ENCODE data around the gene SPRR1B.

The SPRR1B gene

GRCh38 chr1:153058154-153058553, 27.2 kb downstream of the SPRR1B start:
- no peak for TF ChIP-seq FOXP2 (optimal IDR thresholded peaks at IDR 0.05; ENCODE audit: borderline replicate concordance, extremely low read depth, extremely low read length, insufficient read depth)
- TF ChIP-seq SIN3A (IDR thresholded peaks at IDR 0.05; ENCODE audit: borderline replicate concordance, insufficient read depth, low read length) = no peak
- TF ChIP-seq POLR2AphosphoS5 (IDR thresholded peaks at IDR 0.05; ENCODE audit: low read depth, low read length) = no peak
- TF ChIP-seq TAF1 (IDR thresholded peaks at IDR 0.05; ENCODE audit: borderline replicate concordance, insufficient read depth, low read length) = no peak
- TF ChIP-seq REST (IDR thresholded peaks at IDR 0.05; ENCODE audit: insufficient read depth in 1 of 2, low read depth in 2 of 2, low read length in 2 of 2) = no peak

GRCh38 chr1:153058826-153059784, 28.1 kb downstream of the SPRR1B start:
- no peak for TF ChIP-seq SIN3A (IDR thresholded peaks at IDR 0.05; ENCODE audit: borderline replicate concordance, insufficient read depth, low read length)
- TF ChIP-seq POLR2AphosphoS5 (IDR thresholded peaks at IDR 0.05; ENCODE audit: low read depth, low read length) = no peak
- TF ChIP-seq REST (IDR thresholded peaks at IDR 0.05; ENCODE audit: insufficient read depth in 1 of 2, low read depth in 2 of 2, low read length in 2 of 2) = no peak
- TF ChIP-seq TAF1 (IDR thresholded peaks at IDR 0.05; ENCODE audit: borderline replicate concordance, insufficient read depth, low read length) = no peak
- no peak for TF ChIP-seq FOXP2 (optimal IDR thresholded peaks at IDR 0.05; ENCODE audit: borderline replicate concordance, extremely low read depth, extremely low read length, insufficient read depth)

- TF ChIP-seq FOXP2 (optimal IDR thresholded peaks at IDR 0.05; ENCODE audit: borderline replicate concordance, extremely low read depth, extremely low read length, insufficient read depth) = no peak
- TF ChIP-seq POLR2AphosphoS5 (IDR thresholded peaks at IDR 0.05; ENCODE audit: low read depth, low read length) = no peak
- TF ChIP-seq SIN3A (IDR thresholded peaks at IDR 0.05; ENCODE audit: borderline replicate concordance, insufficient read depth, low read length) = no peak
- TF ChIP-seq TAF1 (IDR thresholded peaks at IDR 0.05; ENCODE audit: borderline replicate concordance, insufficient read depth, low read length) = no peak
- TF ChIP-seq REST (IDR thresholded peaks at IDR 0.05; ENCODE audit: insufficient read depth in 1 of 2, low read depth in 2 of 2, low read length in 2 of 2) = no peak
Measured at GRCh38 chr1:153070243-153070642, 39.2 kb downstream of the SPRR1B start.

GRCh38 chr1:153071511-153071910, 40.5 kb downstream of the SPRR1B start, which contains the start of gene SPRR2B:
TSS of gene SPRR2B (minus strand) at chr1:153071611. CDS start at chr1:153070839, 772 bp downstream.
- no peak for TF ChIP-seq POLR2AphosphoS5 (IDR thresholded peaks at IDR 0.05; ENCODE audit: low read depth, low read length)
- TF ChIP-seq REST (IDR thresholded peaks at IDR 0.05; ENCODE audit: insufficient read depth in 1 of 2, low read depth in 2 of 2, low read length in 2 of 2) = no peak
- no peak for TF ChIP-seq SIN3A (IDR thresholded peaks at IDR 0.05; ENCODE audit: borderline replicate concordance, insufficient read depth, low read length)
- TF ChIP-seq TAF1 (IDR thresholded peaks at IDR 0.05; ENCODE audit: borderline replicate concordance, insufficient read depth, low read length) = no peak
- TF ChIP-seq FOXP2 (optimal IDR thresholded peaks at IDR 0.05; ENCODE audit: borderline replicate concordance, extremely low read depth, extremely low read length, insufficient read depth) = no peak
